AG04450 (cell line): ENCODE data around the gene DIO1. TPM values are rescaled to one million over a fixed set of nuclear protein-coding genes. Genes with fewer than 3 reads are reported as not detected.

Experiments
- CTCF ChIA-PET: fragments of 300-600, 350-600 bp; formaldehyde crosslinking; extraction: SDS; loops from one replicate; lab custom pipeline; 2022; ENCODE audit warnings: antibody characterized with exemption, inconsistent platforms; lab: Charles Lee
- POLR2A ChIA-PET: fragments of 350-600 bp; formaldehyde crosslinking; extraction: SDS; loops from one replicate; lab custom pipeline; 2021; ENCODE audit warnings: antibody characterized with exemption, inconsistent platforms; lab: Yijun Ruan, JAX
- DNase-seq: peaks from one replicate; pipeline ENCODE4 v3.0.0-alpha.2; 2011; ENCODE audit warnings: low read depth, low spot score
- H3K27ac ChIP-seq: one replicate; pipeline ENCODE4 v1.5.1; 2012; ENCODE audit warnings: low read depth, low read length, control low read depth
- H3K27me3 ChIP-seq: one replicate; pipeline ENCODE4 v1.6.0; 2012; ENCODE audit warnings: low read length; ENCODE audit not compliant: control insufficient read depth, insufficient read depth
- H3K4me3 ChIP-seq: 2 replicates; pipeline ENCODE4 v1.5.1; 2011; ENCODE audit warnings: mild to moderate bottlenecking, low read depth, low read length, control low read depth
- H3K9me3 ChIP-seq: 2 replicates; pipeline ENCODE4 v1.5.1; 2012; ENCODE audit warnings: low read length; ENCODE audit not compliant: control insufficient read depth, insufficient read depth
- polyA plus RNA-seq: library from polyadenylated mRNA; depleted of rRNA; stranded (reverse); fragments of >200 nt; gene quantifications from 2 replicates; pipeline ENCODE4 v1.2.3, GENCODE V29; 2011
- TF ChIP-seq, protein P1 (sequence below): IDR thresholded peaks from 2 replicates; pipeline ENCODE4 v1.5.1; 2011; ENCODE audit warnings: low read depth, low read length, control low read depth, inconsistent platforms

Gene DIO1
- polyA plus RNA-seq, 1 experiment = not detected

DNA sequence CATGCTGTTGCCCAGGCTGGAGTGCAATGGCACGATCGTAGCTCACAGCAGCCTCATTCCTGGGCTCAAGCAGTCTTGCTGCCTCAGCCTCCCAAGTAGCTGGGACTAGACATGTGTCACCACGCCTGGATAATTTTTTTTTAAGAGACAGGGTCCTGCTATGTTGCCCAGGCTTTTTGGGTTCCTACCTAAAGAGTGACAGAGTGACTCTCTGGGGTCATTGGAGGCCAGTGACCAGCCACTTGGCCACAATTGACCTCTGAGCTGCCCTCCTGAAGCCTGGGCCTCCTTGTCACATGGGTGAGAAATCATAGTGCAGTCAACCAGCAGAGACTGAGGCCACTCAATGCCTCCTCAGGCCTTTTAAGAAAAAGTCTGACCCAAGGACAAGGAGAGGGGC is 5.7 kb downstream of the DIO1 start:
- TF ChIP-seq, protein P1, sequence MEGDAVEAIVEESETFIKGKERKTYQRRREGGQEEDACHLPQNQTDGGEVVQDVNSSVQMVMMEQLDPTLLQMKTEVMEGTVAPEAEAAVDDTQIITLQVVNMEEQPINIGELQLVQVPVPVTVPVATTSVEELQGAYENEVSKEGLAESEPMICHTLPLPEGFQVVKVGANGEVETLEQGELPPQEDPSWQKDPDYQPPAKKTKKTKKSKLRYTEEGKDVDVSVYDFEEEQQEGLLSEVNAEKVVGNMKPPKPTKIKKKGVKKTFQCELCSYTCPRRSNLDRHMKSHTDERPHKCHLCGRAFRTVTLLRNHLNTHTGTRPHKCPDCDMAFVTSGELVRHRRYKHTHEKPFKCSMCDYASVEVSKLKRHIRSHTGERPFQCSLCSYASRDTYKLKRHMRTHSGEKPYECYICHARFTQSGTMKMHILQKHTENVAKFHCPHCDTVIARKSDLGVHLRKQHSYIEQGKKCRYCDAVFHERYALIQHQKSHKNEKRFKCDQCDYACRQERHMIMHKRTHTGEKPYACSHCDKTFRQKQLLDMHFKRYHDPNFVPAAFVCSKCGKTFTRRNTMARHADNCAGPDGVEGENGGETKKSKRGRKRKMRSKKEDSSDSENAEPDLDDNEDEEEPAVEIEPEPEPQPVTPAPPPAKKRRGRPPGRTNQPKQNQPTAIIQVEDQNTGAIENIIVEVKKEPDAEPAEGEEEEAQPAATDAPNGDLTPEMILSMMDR = no peak
- H3K9me3 ChIP-seq = no peaks in the 10 kb centered on the region
- no peak for DNase-seq
- H3K27ac ChIP-seq = no peak overlapping the region
- H3K4me3 ChIP-seq = no peak overlapping the region
- CTCF ChIA-PET = interaction anchor here (0.8 to 2.8 kb wide), 2 partner anchors 21 to 48 kb away, joined by 4 to 11 read pairs; no protein-coding TSS in a partner anchor
- POLR2A ChIA-PET = no interaction called here
- H3K27me3 ChIP-seq = no peaks in the 10 kb centered on the region

- CTCF ChIA-PET = no interaction called here
- no peak for DNase-seq
- no peaks in the 10 kb centered on the region for H3K9me3 ChIP-seq
- TF ChIP-seq, protein P1 = no peak
- no peak overlapping the region for H3K4me3 ChIP-seq
- POLR2A ChIA-PET = interaction anchor here (0.6 kb wide), 1 partner anchor 588 kb away, joined by 3 read pairs; no protein-coding TSS in a partner anchor
- no peaks in the 10 kb centered on the region for H3K27me3 ChIP-seq
- H3K27ac ChIP-seq = no peak overlapping the region
These were observed 8.5 kb downstream of the DIO1 start for GRCh38 chr1:53902235-53903138.

DNA sequence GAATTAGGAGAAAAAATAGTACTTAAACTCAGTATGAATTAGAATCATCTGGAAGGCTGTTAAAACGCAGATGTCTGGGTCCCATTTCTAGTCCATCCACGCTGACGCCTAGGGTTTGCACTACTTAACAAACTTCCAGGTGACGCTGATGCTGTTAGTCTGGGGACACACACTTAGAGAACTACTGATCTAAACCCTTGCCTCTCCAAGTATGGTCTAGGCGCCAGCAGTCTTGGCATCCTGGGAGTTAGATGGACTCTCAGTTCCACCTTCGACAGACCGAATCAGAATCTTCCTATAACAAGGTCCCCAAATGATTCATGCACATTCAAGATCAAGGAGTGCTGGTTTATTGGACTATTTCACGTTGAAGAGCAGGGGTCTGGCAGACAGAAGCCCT is 11.5 kb downstream of the DIO1 start:
- TF ChIP-seq, protein P1 = no peak
- ChIA-PET POLR2A (no interaction called here), CTCF (interaction anchor here (0.6 to 0.7 kb wide), 3 partner anchors 27 to 98 kb away, joined by 3 to 6 read pairs (median 4); no protein-coding TSS in a partner anchor)
- no peaks in the 10 kb centered on the region for H3K9me3 ChIP-seq
- no peak for DNase-seq
- no peak overlapping the region for H3K27ac ChIP-seq
- H3K4me3 ChIP-seq = no peak overlapping the region
- H3K27me3 ChIP-seq = no peaks in the 10 kb centered on the region

DNA sequence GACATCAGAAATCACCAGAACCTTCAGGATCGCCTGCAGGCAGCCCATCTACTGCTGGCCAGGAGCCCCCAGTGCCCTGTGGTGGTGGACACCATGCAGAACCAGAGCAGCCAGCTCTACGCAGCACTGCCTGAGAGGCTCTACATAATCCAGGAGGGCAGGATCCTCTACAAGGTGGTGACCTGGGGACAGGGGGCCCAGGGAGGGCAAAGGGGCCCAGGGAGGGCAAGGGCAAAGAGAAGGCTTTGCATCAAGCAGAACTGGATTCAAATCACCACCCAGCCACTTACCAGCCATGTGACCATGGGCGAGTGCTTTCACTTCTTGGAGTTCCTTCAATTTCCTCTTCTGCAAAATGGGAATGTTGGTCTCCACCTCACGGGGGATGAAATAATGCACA is 12.1 kb downstream of the DIO1 start:
- CTCF ChIA-PET = no interaction called here
- POLR2A ChIA-PET = no interaction called here
- Histone ChIP-seq H3K9me3 (no peaks in the 10 kb centered on the region), H3K27me3 (no peaks in the 10 kb centered on the region), H3K4me3 (no peak overlapping the region), H3K27ac (no peak overlapping the region)
- no peak for DNase-seq
- TF ChIP-seq, protein P1 = no peak

GRCh38 chr1:53909946-53910345 is 16.0 kb downstream of the DIO1 start:
- Histone ChIP-seq H3K27me3 (no peaks in the 10 kb centered on the region), H3K27ac (no peak overlapping the region), H3K4me3 (no peak overlapping the region), H3K9me3 (no peaks in the 10 kb centered on the region)
- TF ChIP-seq, protein P1 = no peak
- no peak for DNase-seq
- ChIA-PET POLR2A (interaction anchor here (0.5 to 1.4 kb wide), 4 partner anchors 11 to 41 kb away, joined by 3 to 5 read pairs (median 4); partner anchors contain the start of genes IFT25 and LRRC42), CTCF (no interaction called here)
